LNCaP clone FGC (cell line): ENCODE measurements around the gene PBX4.

ENCODE experiments used
- DNase-seq: peaks from one replicate; pipeline ENCODE4 v3.0.0-alpha.2; 2011; ENCODE audit warnings: low read depth
- H3K4me3 ChIP-seq: 2 replicates; pipeline ENCODE4 v1.5.1; 2011; ENCODE audit warnings: mild to moderate bottlenecking, low read depth, low read length, control low read depth
- TF ChIP-seq, protein P1 (sequence below): IDR thresholded peaks from 2 replicates; pipeline ENCODE4 v1.5.1; 2012; ENCODE audit warnings: mild to moderate bottlenecking; ENCODE audit not compliant: control insufficient read depth, insufficient read depth; ENCODE audit errors: extremely low read depth

PBX4 gene

DNA sequence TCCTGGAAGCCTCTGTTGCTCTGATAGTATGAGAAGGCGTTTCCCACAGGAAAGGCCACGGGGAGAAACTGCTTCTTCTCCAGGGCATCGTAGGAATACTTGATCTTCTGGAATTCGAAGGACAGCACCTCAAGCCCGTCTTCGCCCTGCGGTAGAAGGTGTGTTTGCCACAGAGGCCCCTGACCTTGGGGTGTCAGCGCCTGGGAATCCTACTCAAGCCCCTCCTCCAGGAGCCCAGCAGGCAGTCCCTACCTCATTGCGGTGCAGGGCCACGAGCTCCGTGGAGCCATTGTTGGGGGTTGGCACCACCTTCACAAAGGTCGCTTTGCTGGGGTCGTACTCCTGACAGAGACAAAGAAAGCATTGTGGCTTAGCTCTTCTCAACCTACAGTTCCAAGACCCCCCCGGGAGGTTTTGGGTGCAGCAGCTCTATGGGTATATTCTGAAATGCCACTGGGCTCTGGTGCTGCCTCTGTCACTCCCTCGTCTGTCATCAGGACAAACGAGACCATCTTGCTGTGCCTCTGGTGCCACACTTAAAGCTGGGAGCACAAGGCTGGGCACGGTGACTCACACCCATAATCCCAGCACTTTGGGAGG is 41.3 kb upstream of the PBX4 start:
- H3K4me3 ChIP-seq = no peak overlapping the region
- TF ChIP-seq, protein P1, sequence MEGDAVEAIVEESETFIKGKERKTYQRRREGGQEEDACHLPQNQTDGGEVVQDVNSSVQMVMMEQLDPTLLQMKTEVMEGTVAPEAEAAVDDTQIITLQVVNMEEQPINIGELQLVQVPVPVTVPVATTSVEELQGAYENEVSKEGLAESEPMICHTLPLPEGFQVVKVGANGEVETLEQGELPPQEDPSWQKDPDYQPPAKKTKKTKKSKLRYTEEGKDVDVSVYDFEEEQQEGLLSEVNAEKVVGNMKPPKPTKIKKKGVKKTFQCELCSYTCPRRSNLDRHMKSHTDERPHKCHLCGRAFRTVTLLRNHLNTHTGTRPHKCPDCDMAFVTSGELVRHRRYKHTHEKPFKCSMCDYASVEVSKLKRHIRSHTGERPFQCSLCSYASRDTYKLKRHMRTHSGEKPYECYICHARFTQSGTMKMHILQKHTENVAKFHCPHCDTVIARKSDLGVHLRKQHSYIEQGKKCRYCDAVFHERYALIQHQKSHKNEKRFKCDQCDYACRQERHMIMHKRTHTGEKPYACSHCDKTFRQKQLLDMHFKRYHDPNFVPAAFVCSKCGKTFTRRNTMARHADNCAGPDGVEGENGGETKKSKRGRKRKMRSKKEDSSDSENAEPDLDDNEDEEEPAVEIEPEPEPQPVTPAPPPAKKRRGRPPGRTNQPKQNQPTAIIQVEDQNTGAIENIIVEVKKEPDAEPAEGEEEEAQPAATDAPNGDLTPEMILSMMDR = no peak
- DNase-seq = no peak

DNA sequence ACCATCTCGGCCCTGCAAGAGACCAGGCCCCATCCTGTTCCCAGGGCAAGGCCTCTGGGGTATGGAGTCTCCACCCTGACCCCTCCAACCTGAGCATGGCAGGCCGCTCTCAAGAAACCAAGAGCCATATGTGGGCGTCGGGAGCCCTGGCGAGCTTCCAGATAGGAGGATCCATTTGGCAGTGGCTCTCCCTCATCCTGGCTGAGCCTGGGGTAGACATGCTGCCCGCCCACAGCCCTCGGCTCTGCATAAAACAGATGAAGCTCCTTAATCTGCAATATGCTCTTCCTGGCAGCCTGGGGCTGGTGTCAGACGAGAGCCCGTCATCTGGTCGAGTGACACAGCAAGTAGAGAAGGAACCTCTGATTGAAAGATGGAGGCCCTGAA is 38.9 kb upstream of the PBX4 start:
- TF ChIP-seq, protein P1 = no peak
- no peak overlapping the region for H3K4me3 ChIP-seq
- DNase-seq = no peak

DNA sequence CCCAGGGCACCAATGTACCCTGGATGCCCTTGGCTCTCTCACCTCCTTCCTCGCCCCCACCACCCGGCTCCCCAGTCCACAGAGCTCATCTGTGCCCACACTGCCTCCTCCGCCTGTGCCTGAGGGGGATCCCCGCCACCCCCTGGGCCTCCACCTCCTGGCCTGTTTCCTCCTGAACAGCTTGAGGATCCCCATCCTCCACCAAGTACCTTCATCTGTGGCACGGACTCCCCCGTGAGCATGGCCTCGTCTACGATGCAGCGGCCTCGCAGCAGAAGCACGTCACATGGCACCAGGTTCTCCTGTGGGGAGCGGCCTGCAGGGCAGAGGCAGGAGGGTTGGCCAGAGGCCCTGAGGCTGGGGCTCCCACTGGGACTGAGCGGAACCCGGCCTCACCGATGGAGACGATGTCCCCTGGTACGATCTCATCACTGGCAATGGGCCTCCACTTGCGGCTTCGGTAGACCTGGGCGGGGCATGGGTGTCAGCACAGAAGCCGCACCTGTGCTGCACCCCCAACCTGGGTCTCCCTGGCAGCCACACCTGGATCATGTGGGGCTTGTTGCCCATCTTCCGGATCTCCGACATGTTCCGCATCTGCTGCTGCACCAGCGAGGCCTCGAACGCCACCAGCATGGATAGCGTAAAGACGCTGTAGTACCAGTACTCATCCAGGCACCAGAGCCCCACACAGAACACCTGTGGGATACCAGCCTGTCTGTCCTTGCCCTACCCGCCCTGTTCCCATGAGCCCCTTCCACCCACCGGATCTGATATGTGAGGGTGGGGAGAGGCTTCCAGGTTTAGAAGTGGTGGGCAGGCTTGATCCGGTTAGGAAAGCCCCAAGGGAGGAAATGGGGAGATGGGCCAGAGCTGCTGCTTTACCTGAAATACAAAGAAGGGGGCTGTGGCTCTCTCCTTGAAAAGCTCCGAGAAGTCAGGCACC is 38.2 kb upstream of the PBX4 start:
- TF ChIP-seq, protein P1 = no peak
- no peak for DNase-seq
- no peak overlapping the region for H3K4me3 ChIP-seq

DNA sequence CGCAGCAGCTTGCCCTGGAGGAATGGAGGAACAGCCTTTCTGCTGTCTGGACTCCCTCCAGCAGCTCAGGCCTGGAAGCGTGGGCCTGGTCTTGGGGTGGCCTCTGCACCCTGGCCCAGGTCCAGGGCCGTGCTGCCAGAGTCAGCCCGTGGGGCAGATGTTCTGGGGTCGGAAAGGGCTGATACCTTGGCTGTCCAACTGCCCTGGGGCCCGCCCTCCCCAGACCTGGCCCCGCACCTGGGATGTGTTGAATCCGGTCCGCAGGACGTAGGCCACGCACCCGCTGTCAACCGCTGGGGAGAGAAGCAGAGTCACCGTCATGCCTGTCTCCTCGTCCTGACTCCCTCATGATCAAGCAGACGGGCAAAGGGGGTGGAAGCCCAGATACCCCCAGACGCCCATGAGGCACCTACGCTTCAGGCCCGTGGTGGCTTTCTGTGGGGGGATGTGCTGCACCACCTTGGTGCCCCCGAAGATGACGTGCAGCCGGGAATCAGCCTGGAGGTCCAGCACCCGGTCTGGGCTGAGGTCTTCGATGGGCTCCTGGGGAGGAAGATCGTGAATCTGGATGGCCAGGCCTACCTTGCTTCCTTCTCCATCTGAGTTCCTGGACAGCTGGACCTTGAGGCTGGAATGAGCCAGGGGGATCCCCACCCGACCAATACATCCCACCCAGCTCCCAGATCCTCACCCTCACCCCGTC is 37.3 kb upstream of the PBX4 start:
- TF ChIP-seq, protein P1 = no peak

DNA sequence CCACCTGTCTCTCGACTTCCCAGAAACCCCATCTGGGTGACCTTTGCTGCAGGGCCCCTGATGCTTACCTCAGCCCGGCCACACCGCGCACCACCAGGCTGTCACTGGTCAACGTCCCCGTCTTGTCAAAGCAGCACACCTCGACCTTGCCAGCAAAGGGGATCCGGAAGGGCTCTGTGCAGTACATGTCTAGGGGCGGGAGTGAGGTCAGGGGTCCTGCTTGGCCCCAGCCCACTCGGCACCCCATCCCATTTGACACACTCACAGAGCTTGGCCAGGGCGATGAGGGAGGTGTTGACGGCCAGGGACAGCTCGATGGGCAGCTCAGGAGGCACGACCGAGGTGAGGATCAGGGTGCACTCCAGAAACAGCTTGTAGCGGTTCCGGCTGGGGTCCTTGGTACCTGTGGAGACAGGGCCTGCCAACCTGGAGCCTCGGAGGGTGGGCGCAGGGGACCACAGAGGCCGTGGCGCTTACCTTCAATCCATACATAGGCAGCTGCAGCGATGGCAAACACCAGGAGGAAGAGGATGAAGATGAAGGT is 36.6 kb upstream of the PBX4 start:
- TF ChIP-seq, protein P1 = no peak
- no peak overlapping the region for H3K4me3 ChIP-seq
- no peak for DNase-seq

More for the DNA sequence above, 37.3 kb upstream of the PBX4 start:
- no peak for DNase-seq
- H3K4me3 ChIP-seq = no peak overlapping the region

DNA sequence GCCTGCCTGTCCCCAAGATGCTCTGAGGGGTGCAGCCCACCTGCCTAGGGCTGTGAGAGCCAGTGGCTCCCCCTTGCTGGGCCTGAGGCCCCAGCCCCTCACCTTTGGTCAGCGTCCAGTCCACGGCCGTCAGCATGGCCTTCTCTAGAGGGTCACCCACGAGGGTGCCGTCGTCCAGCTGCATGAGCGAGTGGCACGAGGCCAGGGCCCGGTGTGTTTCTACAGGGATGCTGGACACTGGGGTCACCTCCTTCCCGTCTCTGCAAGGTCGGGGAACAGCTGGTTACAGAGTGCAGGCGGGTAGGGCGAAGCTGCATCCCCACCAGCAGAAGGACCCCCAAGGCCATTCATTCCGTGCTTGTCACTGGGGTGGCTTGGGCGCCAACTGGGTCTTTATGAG is 36.0 kb upstream of the PBX4 start:
- H3K4me3 ChIP-seq = no peak overlapping the region
- TF ChIP-seq, protein P1 = no peak
- no peak for DNase-seq
